Smooth muscle cell (in vitro differentiated cells): ENCODE measurements around the gene NAXD. TPM values are rescaled to one million over a fixed set of nuclear protein-coding genes. Genes with fewer than 3 reads are reported as not detected.

Experiments used
- DNase-seq: peaks from one replicate; lab custom pipeline; 2025; ENCODE audit not compliant: unreplicated experiment; lab: John Stamatoyannopoulos, UW
- H2AFZ ChIP-seq: fragments of 200-600 bp; sonication (generic); 2 replicates; pipeline ENCODE4 v1.6.0; 2016; ENCODE audit warnings: antibody characterized with exemption, low read depth, mild to moderate bottlenecking
- H3F3A ChIP-seq: fragments of 200-600 bp; sonication (generic); 2 replicates; pipeline ENCODE4 v1.6.0; 2017; ENCODE audit warnings: antibody characterized with exemption, low read depth
- H3K27ac ChIP-seq: fragments of 200-600 bp; sonication (generic); 2 replicates; pipeline ENCODE4 v1.5.1; 2016; ENCODE audit warnings: low read depth, mild to moderate bottlenecking
- H3K27me3 ChIP-seq: fragments of 200-600 bp; sonication (generic); 2 replicates; pipeline ENCODE4 v1.6.1; 2016; ENCODE audit warnings: low read depth, mild to moderate bottlenecking
- H3K36me3 ChIP-seq: fragments of 200-600 bp; sonication (generic); 2 replicates; pipeline ENCODE4 v1.5.1; 2016; ENCODE audit warnings: low read depth
- H3K4me1 ChIP-seq: fragments of 200-600 bp; sonication (generic); 2 replicates; pipeline ENCODE4 v1.5.1; 2016; ENCODE audit warnings: low read depth
- H3K4me2 ChIP-seq: fragments of 200-600 bp; sonication (generic); 2 replicates; pipeline ENCODE4 v1.6.0; 2016; ENCODE audit warnings: mild to moderate bottlenecking
- H3K4me3 ChIP-seq: fragments of 200-600 bp; sonication (generic); 2 replicates; pipeline ENCODE4 v1.5.1; 2016; ENCODE audit warnings: mild to moderate bottlenecking
- H3K79me2 ChIP-seq: fragments of 200-600 bp; sonication (generic); 2 replicates; pipeline ENCODE4 v1.6.0; 2016; ENCODE audit warnings: low read depth, mild to moderate bottlenecking
- H3K9ac ChIP-seq: fragments of 200-600 bp; sonication (generic); 2 replicates; pipeline ENCODE4 v1.6.0; 2016; ENCODE audit warnings: low read depth
- H3K9me3 ChIP-seq: fragments of 200-600 bp; sonication (generic); replicated peaks from 2 replicates; pipeline ENCODE4 v1.5.1; 2016; ENCODE audit warnings: low read depth
- H4K20me1 ChIP-seq: fragments of 200-600 bp; sonication (generic); 2 replicates; pipeline ENCODE4 v1.6.0; 2016; ENCODE audit warnings: low read depth
- WGBS: methylation state at CpG from one replicate; pipeline ENCODE4 v1.1.7; 2016; ENCODE audit warnings: low lambda C conversion rate; 5-methylcytosine and 5-hydroxymethylcytosine counted together
- polyA plus RNA-seq: library from polyadenylated mRNA; unstranded; fragments of >200 nt; fragmentation: Nextera tagmentation; extraction: Ambion mirVana; gene quantifications from 2 replicates; pipeline ENCODE4 v1.2.1, GENCODE V29; 2016
- total RNA-seq: library from RNA; depleted of rRNA; stranded (reverse); fragments of >200 nt; gene quantifications from 2 replicates; pipeline ENCODE4 v1.2.3, GENCODE V29; 2014
- TF ChIP-seq, protein P1 (sequence below): fragments of 200-600 bp; sonication (generic); IDR thresholded peaks from 2 replicates; pipeline ENCODE4 v1.5.1; 2017; ENCODE audit warnings: borderline replicate concordance, mild to moderate bottlenecking, antibody characterized with exemption; ENCODE audit not compliant: insufficient read depth, poor library complexity, severe bottlenecking

The NAXD gene
- total and polyA plus RNA-seq, 2 experiments from 2014 or later = 16.9 to 30.9 TPM

DNA sequence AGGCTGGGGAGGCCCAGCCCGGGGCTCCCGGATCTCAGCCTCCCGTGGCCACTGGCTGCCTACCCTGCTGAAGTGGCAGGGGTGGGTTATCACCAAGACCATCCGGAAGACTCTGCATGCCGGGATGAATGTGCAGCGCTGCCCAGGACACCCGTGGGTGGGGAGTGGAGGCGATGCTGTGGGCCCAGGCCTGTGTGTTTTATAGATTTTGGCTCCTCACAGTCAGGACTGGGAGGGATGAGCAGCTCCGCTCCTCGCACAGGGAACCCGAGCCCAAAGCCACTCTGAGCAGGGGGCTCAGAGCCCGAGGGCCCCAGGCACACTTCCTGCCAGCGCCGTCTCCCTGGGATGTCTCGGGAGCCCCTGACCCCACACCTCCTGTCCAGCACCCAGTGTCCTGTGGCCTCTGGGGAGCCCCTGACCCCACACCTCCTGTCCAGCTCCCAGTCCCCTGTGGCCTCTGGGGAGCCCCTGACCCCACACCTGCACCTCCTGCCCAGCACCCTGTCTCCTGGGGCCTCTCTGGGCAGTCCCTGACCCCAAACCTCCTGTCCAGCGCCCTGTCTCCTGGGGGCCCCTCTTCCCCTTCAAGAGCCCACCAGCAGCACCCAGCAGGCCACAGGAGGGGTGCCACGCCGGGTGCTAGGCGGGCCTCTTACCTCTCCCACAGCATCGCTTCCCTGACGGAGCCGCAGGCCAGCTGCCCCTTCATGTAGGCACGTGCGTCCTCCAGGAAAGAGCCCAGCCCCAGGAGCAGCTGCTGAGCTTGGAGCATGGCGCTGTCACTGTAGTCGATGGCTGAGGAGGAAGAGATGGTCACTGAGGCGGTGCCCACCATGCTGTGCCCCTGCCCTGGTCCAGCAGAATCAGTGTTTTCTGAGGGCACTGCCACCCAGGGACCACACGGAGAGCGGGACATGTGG, 31.4 kb downstream of the NAXD start:
- Histone ChIP-seq H3K36me3 (no peaks in the 10 kb centered on the region), H3K4me2 (no peak overlapping the region), H3K4me3 (no peak overlapping the region), H4K20me1 (peaks cover 16% of the 10 kb centered on the region), H3K9ac (no peak overlapping the region), H3K27me3 (no peaks in the 10 kb centered on the region), H3F3A (no peaks in the 10 kb centered on the region), H3K79me2 (no peaks in the 10 kb centered on the region), H2AFZ (no peak overlapping the region), H3K27ac (no peak overlapping the region), H3K4me1 (no peaks in the 10 kb centered on the region), H3K9me3 (no peaks in the 10 kb centered on the region)
- 94% methylated on average over 29 of the region's 29 CpGs for WGBS
- DNase-seq = no peak
- TF ChIP-seq, protein P1, sequence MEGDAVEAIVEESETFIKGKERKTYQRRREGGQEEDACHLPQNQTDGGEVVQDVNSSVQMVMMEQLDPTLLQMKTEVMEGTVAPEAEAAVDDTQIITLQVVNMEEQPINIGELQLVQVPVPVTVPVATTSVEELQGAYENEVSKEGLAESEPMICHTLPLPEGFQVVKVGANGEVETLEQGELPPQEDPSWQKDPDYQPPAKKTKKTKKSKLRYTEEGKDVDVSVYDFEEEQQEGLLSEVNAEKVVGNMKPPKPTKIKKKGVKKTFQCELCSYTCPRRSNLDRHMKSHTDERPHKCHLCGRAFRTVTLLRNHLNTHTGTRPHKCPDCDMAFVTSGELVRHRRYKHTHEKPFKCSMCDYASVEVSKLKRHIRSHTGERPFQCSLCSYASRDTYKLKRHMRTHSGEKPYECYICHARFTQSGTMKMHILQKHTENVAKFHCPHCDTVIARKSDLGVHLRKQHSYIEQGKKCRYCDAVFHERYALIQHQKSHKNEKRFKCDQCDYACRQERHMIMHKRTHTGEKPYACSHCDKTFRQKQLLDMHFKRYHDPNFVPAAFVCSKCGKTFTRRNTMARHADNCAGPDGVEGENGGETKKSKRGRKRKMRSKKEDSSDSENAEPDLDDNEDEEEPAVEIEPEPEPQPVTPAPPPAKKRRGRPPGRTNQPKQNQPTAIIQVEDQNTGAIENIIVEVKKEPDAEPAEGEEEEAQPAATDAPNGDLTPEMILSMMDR = no peak

DNA sequence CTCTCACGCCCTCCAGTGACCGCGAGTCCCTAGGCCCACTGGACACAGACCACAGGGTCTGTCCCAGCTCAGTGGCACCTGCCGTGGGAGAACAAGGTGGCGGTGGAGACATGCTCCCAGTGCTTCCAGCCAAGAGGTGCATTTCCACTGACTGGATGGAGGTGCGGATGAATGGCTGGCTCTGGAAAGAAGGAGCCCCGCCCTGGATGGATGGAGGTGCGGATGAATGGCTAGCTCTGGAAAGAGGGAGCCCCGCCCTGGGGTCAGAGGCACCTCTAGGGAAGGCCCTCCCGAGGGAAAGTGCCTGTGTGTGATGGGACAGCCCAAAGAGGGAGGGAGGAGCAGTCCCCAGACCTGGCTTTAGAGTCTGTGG, 32.0 kb downstream of the NAXD start:
- Histone ChIP-seq H3F3A (no peaks in the 10 kb centered on the region), H3K4me1 (no peaks in the 10 kb centered on the region), H3K9me3 (no peaks in the 10 kb centered on the region), H3K27me3 (no peaks in the 10 kb centered on the region), H3K36me3 (no peaks in the 10 kb centered on the region), H3K9ac (no peak overlapping the region), H3K4me3 (no peak overlapping the region), H3K27ac (no peak overlapping the region), H4K20me1 (peaks cover 16% of the 10 kb centered on the region), H3K79me2 (no peaks in the 10 kb centered on the region), H3K4me2 (no peak overlapping the region), H2AFZ (no peak overlapping the region)
- DNase-seq = no peak
- TF ChIP-seq, protein P1 = no peak
- WGBS = 96% methylated on average over 10 of the region's 10 CpGs

DNA sequence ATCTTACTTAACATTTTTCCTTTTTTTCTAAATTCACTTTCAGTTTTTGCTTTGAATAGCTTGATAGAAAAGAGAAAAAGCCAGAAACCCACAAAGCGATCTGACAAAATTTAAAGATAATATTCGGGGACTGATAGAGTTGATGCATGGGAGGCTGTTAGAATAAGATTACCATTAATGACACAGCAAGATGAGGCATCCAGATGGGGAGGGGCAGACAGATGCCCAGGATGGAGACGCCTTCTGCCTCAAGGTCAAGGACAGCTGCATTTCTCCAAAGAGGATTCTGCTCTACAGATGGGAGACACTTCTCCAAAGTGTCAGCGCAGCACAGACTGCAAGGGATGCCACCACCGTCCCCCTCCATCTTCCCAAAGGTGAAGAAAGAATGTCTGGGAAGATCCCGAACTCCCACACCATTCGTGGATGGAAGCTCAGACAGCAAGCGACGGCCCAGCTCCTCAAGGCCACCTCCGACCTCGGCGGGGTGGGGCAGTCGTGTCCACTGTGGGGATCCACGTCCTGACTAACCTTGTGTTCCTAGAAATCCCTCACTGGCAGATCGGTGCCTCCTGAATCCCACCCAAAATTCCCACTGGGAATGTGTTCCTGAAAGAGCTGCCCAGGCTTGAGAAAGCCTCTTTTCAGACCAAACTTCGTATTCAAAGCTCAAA, 32.9 kb downstream of the NAXD start:
- WGBS = 95% methylated on average over 16 of the region's 16 CpGs
- no peak for DNase-seq
- TF ChIP-seq, protein P1 = no peak
- Histone ChIP-seq H2AFZ (no peak overlapping the region), H3K36me3 (no peaks in the 10 kb centered on the region), H3K27me3 (no peaks in the 10 kb centered on the region), H3K4me3 (no peak overlapping the region), H3F3A (no peaks in the 10 kb centered on the region), H3K9me3 (no peaks in the 10 kb centered on the region), H3K4me2 (no peak overlapping the region), H4K20me1 (peaks cover 16% of the 10 kb centered on the region), H3K27ac (no peak overlapping the region), H3K4me1 (no peaks in the 10 kb centered on the region), H3K9ac (no peak overlapping the region), H3K79me2 (no peaks in the 10 kb centered on the region)
